Mesothelial cell of epicardium (in vitro differentiated cells): ENCODE results near the gene RBM7. TPM values are rescaled to one million over a fixed set of nuclear protein-coding genes. Genes with fewer than 3 reads are reported as not detected.
A peak's percentile ranks its signal among the peaks of the same experiment; 100 is the strongest.

Experiments used
- DNase-seq, 2 experiments: peaks; one replicate each; pipeline ENCODE4 v3.0.0; 2021; ENCODE audit warnings: low spot score in 2 of 2; ENCODE audit not compliant: unreplicated experiment in 2 of 2
- H3K27ac Mint-ChIP-seq: 2 replicates; pipeline ENCODE4 v1.8.0; 2021; ENCODE audit warnings: mixed read lengths
- H3K27me3 Mint-ChIP-seq: 2 replicates; pipeline ENCODE4 v1.8.0; 2021; ENCODE audit warnings: low read depth, mixed read lengths
- H3K36me3 Mint-ChIP-seq: 2 replicates; pipeline ENCODE4 v1.8.0; 2021; ENCODE audit warnings: mixed read lengths
- H3K4me1 Mint-ChIP-seq: 2 replicates; pipeline ENCODE4 v1.8.0; 2021; ENCODE audit warnings: mixed read lengths
- H3K4me3 Mint-ChIP-seq: 2 replicates; pipeline ENCODE4 v1.8.0; 2021; ENCODE audit warnings: mild to moderate bottlenecking, moderate library complexity, mixed read lengths
- H3K9me3 Mint-ChIP-seq: 2 replicates; pipeline ENCODE4 v1.8.0; 2021; ENCODE audit warnings: mixed read lengths
- CTCF ChIP-seq: fragments of 200-600 bp; sonication (generic); IDR thresholded peaks from one replicate; pipeline ENCODE4 v1.5.0; 2021; ENCODE audit warnings: antibody characterized with exemption; ENCODE audit not compliant: unreplicated experiment
- total RNA-seq: library from RNA; stranded (reverse); gene quantifications from 3 replicates; pipeline ENCODE4 v1.2.1, GENCODE V29; 2021

Gene RBM7
- total RNA-seq, result 30.4 to 38.2 TPM (median 35.7 TPM) in 3 replicates

- H3K27ac Mint-ChIP-seq, result peak within 1 kb of the TSS; percentile 100
- no peaks in the 10 kb centered on the region for H3K27me3 Mint-ChIP-seq
- peaks cover 40% of the 10 kb centered on the region for H3K4me1 Mint-ChIP-seq
- H3K4me3 Mint-ChIP-seq, result peak within 1 kb of the TSS; percentile 99
- H3K9me3 Mint-ChIP-seq, result no peaks in the 10 kb centered on the region
- H3K36me3 Mint-ChIP-seq, result peaks cover 11% of the 10 kb centered on the region
- TF ChIP-seq CTCF, result no peak
- peak; percentile 89 to 95 for DNase-seq
Measured at GRCh38 chr11:114400216-114400914, at the start of gene RBM7, which contains the start of gene C11orf71. Gene RBM7 (plus strand): TSS chr11:114400666. CDS start chr11:114400672, 6 bp downstream. Gene C11orf71 (minus strand): TSS chr11:114400511. CDS start chr11:114400331, 180 bp downstream.

GRCh38 chr11:114353443-114353842, 47.0 kb upstream of the RBM7 start:
- no peak overlapping the region for H3K4me3 Mint-ChIP-seq
- no peak for TF ChIP-seq CTCF
- peaks cover 6% of the 10 kb centered on the region for H3K9me3 Mint-ChIP-seq
- H3K36me3 Mint-ChIP-seq, result no peaks in the 10 kb centered on the region
- no peaks in the 10 kb centered on the region for H3K27me3 Mint-ChIP-seq
- DNase-seq, result no peak
- H3K4me1 Mint-ChIP-seq, result peaks cover 28% of the 10 kb centered on the region
- peak overlapping the region; percentile 85 for H3K27ac Mint-ChIP-seq

GRCh38 chr11:114354076-114354475, 46.4 kb upstream of the RBM7 start:
- no peak for TF ChIP-seq CTCF
- peak overlapping the region; percentile 85 for H3K27ac Mint-ChIP-seq
- peaks cover 26% of the 10 kb centered on the region for H3K4me1 Mint-ChIP-seq
- no peak for DNase-seq
- no peaks in the 10 kb centered on the region for H3K27me3 Mint-ChIP-seq
- H3K4me3 Mint-ChIP-seq, result no peak overlapping the region
- peaks cover 6% of the 10 kb centered on the region for H3K9me3 Mint-ChIP-seq
- H3K36me3 Mint-ChIP-seq, result no peaks in the 10 kb centered on the region

- H3K27ac Mint-ChIP-seq, result peak overlapping the region; percentile 51
- peaks cover 18% of the 10 kb centered on the region for H3K4me1 Mint-ChIP-seq
- H3K4me3 Mint-ChIP-seq, result no peak overlapping the region
- no peak for DNase-seq
- no peaks in the 10 kb centered on the region for H3K27me3 Mint-ChIP-seq
- TF ChIP-seq CTCF, result no peak
- no peaks in the 10 kb centered on the region for H3K36me3 Mint-ChIP-seq
- peaks cover 12% of the 10 kb centered on the region for H3K9me3 Mint-ChIP-seq
Measured at GRCh38 chr11:114358716-114359115, 41.8 kb upstream of the RBM7 start.

- H3K4me3 Mint-ChIP-seq, result no peak overlapping the region
- H3K36me3 Mint-ChIP-seq, result no peaks in the 10 kb centered on the region
- H3K9me3 Mint-ChIP-seq, result peaks cover 12% of the 10 kb centered on the region
- no peak for DNase-seq
- no peak for TF ChIP-seq CTCF
- peaks cover 12% of the 10 kb centered on the region for H3K4me1 Mint-ChIP-seq
- H3K27me3 Mint-ChIP-seq, result no peaks in the 10 kb centered on the region
- no peak overlapping the region for H3K27ac Mint-ChIP-seq
Measured at GRCh38 chr11:114359342-114359741, 41.1 kb upstream of the RBM7 start.
